ENCODE measurements around the gene SLC51B.
A peak's percentile ranks its signal among the peaks of the same experiment; 100 is the strongest.

The SLC51B gene

DNA sequence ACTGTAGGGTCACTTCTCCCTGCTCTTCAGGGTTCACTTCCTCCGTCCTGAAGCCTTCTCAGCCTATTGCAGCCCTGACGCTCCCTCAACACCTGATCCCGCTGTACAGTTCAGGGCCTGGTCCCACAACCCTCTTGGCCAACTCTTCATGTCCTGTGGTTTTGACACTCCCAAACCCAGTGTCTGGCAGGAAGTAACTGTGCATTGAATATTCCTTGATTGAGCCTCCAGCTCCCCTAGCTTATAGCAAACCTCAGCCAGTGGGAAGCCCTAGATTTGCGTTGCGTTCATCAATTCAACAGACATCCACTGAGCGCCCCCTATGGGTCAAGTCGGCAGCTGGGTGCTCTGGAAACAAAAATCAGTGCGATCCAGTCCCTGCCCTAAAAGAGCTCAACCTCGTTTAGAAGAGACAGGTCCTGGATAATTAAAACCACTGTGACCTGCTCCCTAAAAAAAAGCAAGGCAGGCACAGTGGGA is 56.3 kb downstream of the SLC51B start:
- H3K4me3 ChIP-seq (ENCODE audit: severe bottlenecking), result no peak overlapping the region
- DNase-seq (ENCODE audit: low spot score) (peak; percentile 47), ATAC-seq (ENCODE audit: low read depth) (no peak; the same call in 1 of the 3 replicates)
- H3K4me1 ChIP-seq (ENCODE audit: insufficient read depth, poor library complexity, severe bottlenecking), result no peaks in the 10 kb centered on the region
- TF ChIP-seq, protein P1, sequence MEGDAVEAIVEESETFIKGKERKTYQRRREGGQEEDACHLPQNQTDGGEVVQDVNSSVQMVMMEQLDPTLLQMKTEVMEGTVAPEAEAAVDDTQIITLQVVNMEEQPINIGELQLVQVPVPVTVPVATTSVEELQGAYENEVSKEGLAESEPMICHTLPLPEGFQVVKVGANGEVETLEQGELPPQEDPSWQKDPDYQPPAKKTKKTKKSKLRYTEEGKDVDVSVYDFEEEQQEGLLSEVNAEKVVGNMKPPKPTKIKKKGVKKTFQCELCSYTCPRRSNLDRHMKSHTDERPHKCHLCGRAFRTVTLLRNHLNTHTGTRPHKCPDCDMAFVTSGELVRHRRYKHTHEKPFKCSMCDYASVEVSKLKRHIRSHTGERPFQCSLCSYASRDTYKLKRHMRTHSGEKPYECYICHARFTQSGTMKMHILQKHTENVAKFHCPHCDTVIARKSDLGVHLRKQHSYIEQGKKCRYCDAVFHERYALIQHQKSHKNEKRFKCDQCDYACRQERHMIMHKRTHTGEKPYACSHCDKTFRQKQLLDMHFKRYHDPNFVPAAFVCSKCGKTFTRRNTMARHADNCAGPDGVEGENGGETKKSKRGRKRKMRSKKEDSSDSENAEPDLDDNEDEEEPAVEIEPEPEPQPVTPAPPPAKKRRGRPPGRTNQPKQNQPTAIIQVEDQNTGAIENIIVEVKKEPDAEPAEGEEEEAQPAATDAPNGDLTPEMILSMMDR (IDR thresholded peaks at IDR 0.05; ENCODE audit: poor library complexity, severe bottlenecking), result peak; percentile 82
- H3K27me3 ChIP-seq (ENCODE audit: insufficient read depth, poor library complexity, severe bottlenecking), result no peaks in the 10 kb centered on the region
- peaks cover 29% of the 10 kb centered on the region for H3K36me3 ChIP-seq (ENCODE audit: low read depth)
- no peak overlapping the region for H3K27ac ChIP-seq (ENCODE audit: poor library complexity, severe bottlenecking)
- H3K9me3 ChIP-seq (ENCODE audit: severe bottlenecking), result no peaks in the 10 kb centered on the region

DNA sequence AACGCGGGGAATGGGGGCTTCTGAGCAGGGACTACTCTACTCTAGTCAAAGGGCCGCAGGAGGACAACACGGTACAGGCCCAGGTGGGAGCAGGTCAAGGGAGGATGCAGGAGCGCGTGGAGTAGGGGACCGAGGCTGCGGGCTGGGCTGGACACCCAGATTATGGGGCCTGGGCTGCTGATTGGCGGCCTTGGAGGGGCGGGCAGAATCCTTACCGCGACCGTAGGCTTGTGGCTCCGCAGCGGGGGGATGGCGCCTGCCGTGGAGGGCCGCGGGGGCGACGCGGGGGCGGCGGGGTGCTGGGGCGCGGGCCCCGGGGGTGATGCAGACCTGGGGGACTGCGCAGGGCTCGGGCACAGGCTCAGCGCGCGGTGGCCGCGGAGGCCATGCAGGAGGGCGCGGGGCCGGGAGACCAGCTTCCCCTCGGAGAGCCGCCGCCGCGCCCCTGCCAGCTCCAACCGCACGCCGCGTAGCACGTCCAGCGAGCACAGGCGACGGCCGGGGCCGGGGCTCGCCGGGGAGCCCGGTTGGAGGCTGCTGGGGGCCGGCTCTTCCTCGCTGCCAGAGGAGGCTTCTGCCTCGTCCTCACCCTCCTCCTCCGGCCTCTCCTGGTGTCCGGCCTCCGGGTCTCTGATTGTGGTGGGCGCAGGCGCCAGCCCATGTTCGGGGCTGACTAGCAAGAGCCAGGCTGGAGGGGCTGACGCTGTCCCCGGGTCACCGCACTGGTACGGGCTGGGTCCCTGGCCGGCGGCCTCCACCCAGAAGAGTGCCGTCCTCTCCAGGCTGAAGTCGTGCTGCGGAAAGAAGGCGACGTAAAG is 56.9 kb downstream of the SLC51B start:
- ATAC-seq (ENCODE audit: low read depth) (no peak), DNase-seq (ENCODE audit: low spot score) (peak; percentile 72)
- Histone ChIP-seq H3K27ac (ENCODE audit: poor library complexity, severe bottlenecking) (no peak overlapping the region), H3K4me1 (ENCODE audit: insufficient read depth, poor library complexity, severe bottlenecking) (no peaks in the 10 kb centered on the region), H3K9me3 (ENCODE audit: severe bottlenecking) (no peaks in the 10 kb centered on the region), H3K36me3 (ENCODE audit: low read depth) (peaks cover 33% of the 10 kb centered on the region), H3K4me3 (ENCODE audit: severe bottlenecking) (no peak overlapping the region), H3K27me3 (ENCODE audit: insufficient read depth, poor library complexity, severe bottlenecking) (no peaks in the 10 kb centered on the region)
- TF ChIP-seq, protein P1 (IDR thresholded peaks at IDR 0.05; ENCODE audit: poor library complexity, severe bottlenecking), result peak; percentile 44

DNA sequence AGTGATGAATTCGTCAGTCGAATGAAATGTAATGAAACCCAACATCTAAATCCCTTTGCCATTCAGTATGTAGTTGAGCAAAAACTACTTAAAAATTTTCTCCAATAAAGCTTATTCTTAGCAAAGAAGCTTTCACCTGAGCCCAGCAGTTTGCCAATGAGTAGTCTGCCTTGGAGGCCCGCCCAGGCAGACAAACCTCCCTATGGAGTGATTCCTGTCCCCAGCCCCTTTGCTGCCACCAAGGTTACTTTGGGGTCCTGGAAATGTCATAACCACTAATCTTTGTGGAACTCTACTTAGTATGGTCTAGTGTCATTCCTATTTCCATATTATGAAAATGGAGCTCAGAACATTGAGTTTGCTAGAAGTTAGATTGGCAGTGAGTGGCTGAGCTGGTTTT is 57.7 kb downstream of the SLC51B start:
- Histone ChIP-seq H3K4me1 (ENCODE audit: insufficient read depth, poor library complexity, severe bottlenecking) (no peaks in the 10 kb centered on the region), H3K36me3 (ENCODE audit: low read depth) (peaks cover 33% of the 10 kb centered on the region), H3K27ac (ENCODE audit: poor library complexity, severe bottlenecking) (no peak overlapping the region), H3K4me3 (ENCODE audit: severe bottlenecking) (no peak overlapping the region), H3K27me3 (ENCODE audit: insufficient read depth, poor library complexity, severe bottlenecking) (no peaks in the 10 kb centered on the region), H3K9me3 (ENCODE audit: severe bottlenecking) (no peaks in the 10 kb centered on the region)
- ATAC-seq (ENCODE audit: low read depth) (no peak), DNase-seq (ENCODE audit: low spot score) (peak; percentile 38)
- TF ChIP-seq, protein P1 (IDR thresholded peaks at IDR 0.05; ENCODE audit: poor library complexity, severe bottlenecking), result no peak
